Heart right ventricle (tissue), 16 donors: ENCODE measurements around the gene TNFSF15. TPM values are rescaled to one million over a fixed set of nuclear protein-coding genes. Genes with fewer than 3 reads are reported as not detected.

Source experiments
- ATAC-seq, 8 donors: fragments of 200-7000 bp; cut with Tn5 transposase; one replicate each; pipeline ENCODE4 v1.9.1; 2020; ENCODE audit warnings: mild to moderate bottlenecking in 8 of 8, moderate library complexity in 8 of 8, moderate number of reproducible peaks in 1 of 8
- DNase-seq, 2 donors: peaks; one replicate each; pipeline ENCODE4 v3.0.0-alpha.2; 2020
- H3K27ac ChIP-seq, 10 donors: fragments of 200-600 bp; sonication (generic) in 2 of 10; one replicate each; pipeline versions ENCODE4 v1.5.0 to v1.8.0; 2020 to 2022; ENCODE audit warnings: mild to moderate bottlenecking in 3 of 10
- H3K27me3 ChIP-seq, 7 donors: fragments of 200-600 bp; one replicate each; pipeline ENCODE4 v1.8.0; 2021 to 2022; ENCODE audit warnings: mild to moderate bottlenecking in 2 of 7
- H3K36me3 ChIP-seq, 9 donors: fragments of 200-600 bp; sonication (generic) in 1 of 9; one replicate each; pipeline versions ENCODE4 v1.5.0 to v1.8.0; 2020 to 2022; ENCODE audit warnings: mild to moderate bottlenecking in 2 of 9
- H3K4me1 ChIP-seq, 9 donors: fragments of 200-600 bp; sonication (generic) in 1 of 9; one replicate each; pipeline versions ENCODE4 v1.5.0 to v1.8.0; 2020 to 2022; ENCODE audit warnings: mild to moderate bottlenecking in 4 of 9
- H3K4me3 ChIP-seq, 10 donors: fragments of 200-600 bp; sonication (generic) in 2 of 10; one replicate each; pipeline versions ENCODE4 v1.5.0 to v1.8.0; 2020 to 2022; ENCODE audit warnings: mild to moderate bottlenecking in 7 of 10, moderate library complexity in 2 of 10
- H3K9me3 ChIP-seq, 11 donors: fragments of 200-600 bp in 10 of 11; sonication (generic) in 2 of 11; one replicate each; pipeline versions ENCODE4 v1.5.0 to v1.8.0; 2013 to 2022; ENCODE audit warnings: mild to moderate bottlenecking in 2 of 11, control low read depth in 1 of 11, moderate library complexity in 1 of 11
- CTCF ChIP-seq, 9 donors: fragments of 200-600 bp; sonication (generic) in 2 of 9; IDR thresholded peaks; one replicate each; pipeline versions ENCODE4 v1.5.0 to v1.8.0; 2021 to 2022; ENCODE audit warnings: antibody characterized with exemption in 9 of 9, mild to moderate bottlenecking in 5 of 9, moderate library complexity in 1 of 9
- WGBS, 2 donors: extraction: QIAGEN DNeasy Blood & Tissue Kit; methylation state at CpG; one replicate each; pipeline ENCODE4 v1.1.7; 2013; ENCODE audit warnings: inconsistent platforms in 1 of 2; 5-methylcytosine and 5-hydroxymethylcytosine counted together
- intact Hi-C, 10 donors: fragments of 100-400 bp; cut with DNase I; formaldehyde crosslinking; loops; one replicate each; pipeline versions ENCODE4 v1.11.1 to v1.14.2; 2022
- polyA plus RNA-seq, 2 donors: library from polyadenylated mRNA; stranded (reverse); fragments of 200-250 nt; gene quantifications; one replicate each; pipeline ENCODE4 v1.2.3, GENCODE V29; 2013
- total RNA-seq, 10 donors: library from RNA; stranded (reverse); fragmentation: NEBNext Ultra II Directional in 3 of 10; extraction: Animal tissue kit (Norgen Biotek cat#: 25700) in 3 of 10; gene quantifications; one replicate each; pipeline versions ENCODE4 v1.2.1 to v1.2.4, GENCODE V29; 2021 to 2023
- donor health status: Arrhythmogenic right ventricular cardiomyopathy.
- donor health status: ischemic (EF 13 %, LVEDD 7.1; RV severe dilation, severe dysfunction).
- donor health status: healthy with polysubstance abuse.
- donor health status: DM: no; HTN: yes; CAD: no.
- donor health status: DM: no; HTN: no; CAD: no.
- donor health status: ischemic (EF 25% LVEDD 6.9; RV normal size, moderate dysfunction).
- donor health status: ischemic (EF 25% LVEDD 5.7; RV mildly dilated, moderate dysfunction).
- donor health status: healthy.
- donor health status: DM: yes; HTN: yes; CAD: no.
- donor health status: Ischemic cardiomyopathy.
- donor health status: ischemic (EF 35%, LVEDD 5.7; RV mildly dilated, moderate dysfunction).
- donor health status: nonischemic (EF 11% LVEDD 7.7; RV severe dilation, severe dysfunction).
- donor health status: DM: yes; HTN: yes; CAD: no.
- donor health status: PGD.
- donor health status: ischemic (EF 29% LVEDD 5.4; RV normal size, mild dysfunction).
- donor health status: nonischemic (EF 23%, LVEDD 6.1; RV moderate dilation, normal function).

Gene TNFSF15
- total and polyA plus RNA-seq, 12 donors, result 0.01 to 0.62 (median 0.05) TPM; not detected in 5

DNA sequence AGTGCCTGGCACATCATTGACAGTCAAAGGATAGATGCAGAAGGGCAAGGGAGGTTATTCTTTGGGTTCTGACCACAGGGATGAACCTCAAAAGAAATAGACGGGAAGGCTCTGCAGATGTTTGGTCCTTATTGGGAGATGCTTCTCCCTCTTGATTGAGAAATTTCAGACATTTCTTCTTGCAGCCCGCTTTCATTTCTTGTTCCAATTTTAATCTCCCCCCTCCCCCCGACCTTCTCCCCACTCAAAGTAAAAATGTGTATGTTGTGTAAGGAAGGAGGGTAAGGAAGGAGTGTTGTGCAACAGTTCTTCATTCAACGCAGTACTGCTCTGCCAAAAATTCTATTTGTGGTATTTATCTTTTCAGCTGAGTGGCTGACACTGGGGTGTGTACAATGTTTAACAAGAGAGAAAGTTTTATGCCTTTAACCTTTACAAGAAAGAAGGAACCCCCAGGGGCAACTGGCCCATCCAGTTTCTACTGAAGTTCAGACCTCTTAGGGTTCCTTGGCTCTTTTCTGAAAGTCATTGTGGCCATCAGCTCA, 46.3 kb upstream of the TNFSF15 start:
- WGBS, 2 donors, result 50 to 61% methylated on average over 4 of the region's 4 CpGs
- Histone ChIP-seq H3K4me3 (no peak overlapping the region), H3K9me3 (no peaks in the 10 kb centered on the region), H3K27me3 (no peaks in the 10 kb centered on the region), H3K4me1 (peaks cover 0 to 23% (median 0%) of the 10 kb centered on the region in 9 donors), H3K27ac (no peak overlapping the region), H3K36me3 (no peaks in the 10 kb centered on the region)
- DNase-seq, result no peak
- intact Hi-C loops, result no loop called here
- TF ChIP-seq CTCF (IDR thresholded peaks at IDR 0.05), result no peak
- ATAC-seq, result peak in 3 of 8 donors; percentile 33 to 77 (median 38)

GRCh38 chr9:114851306-114851705, 45.5 kb upstream of the TNFSF15 start:
- H3K27ac ChIP-seq, result no peak overlapping the region
- ATAC-seq, result no peak
- DNase-seq, result no peak
- no peaks in the 10 kb centered on the region for H3K36me3 ChIP-seq
- peaks cover 0 to 20% (median 0%) of the 10 kb centered on the region in 9 donors for H3K4me1 ChIP-seq
- TF ChIP-seq CTCF (IDR thresholded peaks at IDR 0.05), result no peak
- intact Hi-C loops, result no loop called here
- H3K4me3 ChIP-seq, result no peak overlapping the region
- H3K27me3 ChIP-seq, result no peaks in the 10 kb centered on the region
- WGBS, 2 donors, result 48 to 65% methylated on average over 3 of the region's 3 CpGs
- H3K9me3 ChIP-seq, result no peaks in the 10 kb centered on the region

DNA sequence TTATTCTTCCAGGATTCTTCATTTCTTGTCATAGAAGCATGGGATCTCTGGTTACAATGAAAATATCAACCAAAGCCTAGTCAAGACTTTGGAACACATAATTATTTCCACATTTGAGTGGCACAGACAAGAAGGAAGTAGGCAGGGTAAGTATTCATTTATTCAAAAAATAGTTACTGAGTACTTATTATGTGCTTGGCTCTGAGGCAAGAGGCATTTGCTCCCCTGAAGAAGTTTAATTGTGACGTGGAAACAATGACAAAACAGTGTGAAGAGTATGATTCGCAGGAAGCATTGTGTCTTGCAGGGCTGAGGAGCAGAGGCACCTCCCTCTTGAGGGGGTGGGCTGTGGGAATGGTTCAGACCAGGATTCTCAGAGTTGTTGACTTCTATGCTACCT, 45.0 kb upstream of the TNFSF15 start:
- no peak for TF ChIP-seq CTCF (IDR thresholded peaks at IDR 0.05)
- no peaks in the 10 kb centered on the region for H3K27me3 ChIP-seq
- H3K4me3 ChIP-seq, result no peak overlapping the region
- intact Hi-C loops, result no loop called here
- no peak for ATAC-seq
- H3K9me3 ChIP-seq, result no peaks in the 10 kb centered on the region
- 74% methylated on average over 2 of the region's 2 CpGs for WGBS, 2 donors
- H3K36me3 ChIP-seq, result no peaks in the 10 kb centered on the region
- H3K27ac ChIP-seq, result no peak overlapping the region
- peaks cover 0 to 20% (median 0%) of the 10 kb centered on the region in 9 donors for H3K4me1 ChIP-seq
- DNase-seq, result no peak

DNA sequence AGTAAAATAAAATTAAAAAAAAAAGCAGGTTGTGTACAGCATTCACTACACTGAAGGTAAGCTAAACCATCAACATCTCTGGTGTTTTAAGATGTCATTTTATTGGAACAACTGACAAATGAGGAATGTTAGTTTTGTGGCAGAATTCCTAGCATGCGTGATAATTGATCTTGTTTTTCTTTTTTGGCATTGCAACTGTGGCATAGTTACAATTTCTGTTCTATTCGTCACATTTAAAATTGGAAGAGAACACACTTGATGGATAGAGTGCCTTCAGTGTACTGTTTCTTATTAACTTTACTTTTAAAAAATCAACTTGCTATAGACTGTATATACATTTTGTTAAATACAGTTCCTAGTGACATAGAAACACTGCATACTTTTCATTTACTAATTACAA, 43.6 kb upstream of the TNFSF15 start:
- no peak for ATAC-seq
- Histone ChIP-seq H3K4me1 (peaks cover 0 to 20% (median 0%) of the 10 kb centered on the region in 9 donors), H3K27ac (no peak overlapping the region), H3K9me3 (no peaks in the 10 kb centered on the region), H3K4me3 (no peak overlapping the region), H3K27me3 (no peaks in the 10 kb centered on the region), H3K36me3 (no peaks in the 10 kb centered on the region)
- 67 to 82% methylated on average over 2 of the region's 2 CpGs for WGBS, 2 donors
- TF ChIP-seq CTCF (IDR thresholded peaks at IDR 0.05), result no peak
- DNase-seq, result no peak
- intact Hi-C loops, result no loop called here
